GM12875 (cell line): Measurements from ENCODE around the gene INSYN1.

Experiments used
- H3K4me3 ChIP-seq: one replicate; pipeline ENCODE4 v1.5.1; 2011; ENCODE audit warnings: low read depth, low read length, control low read depth
- TF ChIP-seq, protein P1 (sequence below): IDR thresholded peaks from 2 replicates; pipeline ENCODE4 v1.5.1; 2011; ENCODE audit warnings: low read depth, mild to moderate bottlenecking, control low read depth, inconsistent platforms, low read length, moderate library complexity, borderline replicate concordance; ENCODE audit not compliant: insufficient read depth

Gene INSYN1, protein sequence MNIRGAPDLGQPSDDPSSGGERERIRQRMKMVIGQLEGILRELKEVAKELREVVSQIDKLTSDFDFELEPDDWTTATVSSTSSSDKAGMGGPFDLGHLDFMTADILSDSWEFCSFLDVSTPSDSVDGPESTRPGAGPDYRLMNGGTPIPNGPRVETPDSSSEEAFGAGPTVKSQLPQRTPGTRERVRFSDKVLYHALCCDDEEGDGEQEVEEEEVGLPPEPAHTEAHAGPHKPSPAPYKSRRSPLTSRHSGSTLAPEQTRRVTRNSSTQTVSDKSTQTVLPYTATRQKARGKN

DNA sequence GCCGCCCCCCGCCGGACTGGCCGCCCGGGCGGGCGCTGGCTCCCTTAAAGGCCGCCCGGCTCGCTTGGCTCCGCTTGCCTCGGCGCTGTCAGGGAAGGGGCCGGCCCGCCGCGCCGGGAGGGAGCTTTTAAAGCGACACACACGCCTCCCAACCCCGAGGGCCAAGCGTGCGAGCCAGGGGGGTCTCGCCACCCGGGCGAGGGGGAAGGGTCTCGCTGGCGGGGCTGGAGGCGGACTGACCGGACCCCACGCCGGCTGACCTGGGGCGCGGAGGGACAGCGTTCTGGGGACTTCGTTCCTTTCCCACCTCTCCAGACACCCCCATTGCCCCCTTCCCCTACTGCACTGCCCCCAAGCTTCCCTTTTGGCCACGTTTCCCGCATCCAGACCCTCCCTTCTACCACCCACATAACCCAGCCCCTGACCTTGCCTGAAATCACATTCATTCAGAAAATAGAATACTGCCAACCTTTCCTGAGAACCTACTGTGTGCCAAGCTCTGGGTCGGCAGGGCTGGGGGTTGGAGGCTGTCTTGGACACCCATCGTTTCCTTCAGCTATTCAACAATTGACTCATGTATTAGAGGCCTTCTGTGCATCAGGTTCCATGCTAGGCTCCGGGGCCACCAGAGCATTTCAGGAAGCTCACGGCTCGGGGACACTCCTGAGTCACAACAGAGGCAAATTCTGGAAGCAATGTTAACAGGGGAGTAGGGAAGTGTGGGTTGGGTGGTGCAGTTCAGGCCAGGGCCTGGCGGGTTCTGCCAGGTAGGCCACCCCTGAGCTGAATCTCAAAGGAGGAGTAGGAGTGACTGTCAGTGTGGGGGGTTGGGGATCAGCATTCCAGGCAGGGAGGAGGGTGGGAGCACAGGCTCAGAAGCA, at the start of gene INSYN1:
Gene INSYN1 (minus strand): TSS at position 102 of the 881 bp plus-strand sequence. CDS start 2,221 bp downstream, outside the sequence.
- H3K4me3 ChIP-seq = no peak within 1 kb of the TSS
- TF ChIP-seq, protein P1, sequence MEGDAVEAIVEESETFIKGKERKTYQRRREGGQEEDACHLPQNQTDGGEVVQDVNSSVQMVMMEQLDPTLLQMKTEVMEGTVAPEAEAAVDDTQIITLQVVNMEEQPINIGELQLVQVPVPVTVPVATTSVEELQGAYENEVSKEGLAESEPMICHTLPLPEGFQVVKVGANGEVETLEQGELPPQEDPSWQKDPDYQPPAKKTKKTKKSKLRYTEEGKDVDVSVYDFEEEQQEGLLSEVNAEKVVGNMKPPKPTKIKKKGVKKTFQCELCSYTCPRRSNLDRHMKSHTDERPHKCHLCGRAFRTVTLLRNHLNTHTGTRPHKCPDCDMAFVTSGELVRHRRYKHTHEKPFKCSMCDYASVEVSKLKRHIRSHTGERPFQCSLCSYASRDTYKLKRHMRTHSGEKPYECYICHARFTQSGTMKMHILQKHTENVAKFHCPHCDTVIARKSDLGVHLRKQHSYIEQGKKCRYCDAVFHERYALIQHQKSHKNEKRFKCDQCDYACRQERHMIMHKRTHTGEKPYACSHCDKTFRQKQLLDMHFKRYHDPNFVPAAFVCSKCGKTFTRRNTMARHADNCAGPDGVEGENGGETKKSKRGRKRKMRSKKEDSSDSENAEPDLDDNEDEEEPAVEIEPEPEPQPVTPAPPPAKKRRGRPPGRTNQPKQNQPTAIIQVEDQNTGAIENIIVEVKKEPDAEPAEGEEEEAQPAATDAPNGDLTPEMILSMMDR = no peak

DNA sequence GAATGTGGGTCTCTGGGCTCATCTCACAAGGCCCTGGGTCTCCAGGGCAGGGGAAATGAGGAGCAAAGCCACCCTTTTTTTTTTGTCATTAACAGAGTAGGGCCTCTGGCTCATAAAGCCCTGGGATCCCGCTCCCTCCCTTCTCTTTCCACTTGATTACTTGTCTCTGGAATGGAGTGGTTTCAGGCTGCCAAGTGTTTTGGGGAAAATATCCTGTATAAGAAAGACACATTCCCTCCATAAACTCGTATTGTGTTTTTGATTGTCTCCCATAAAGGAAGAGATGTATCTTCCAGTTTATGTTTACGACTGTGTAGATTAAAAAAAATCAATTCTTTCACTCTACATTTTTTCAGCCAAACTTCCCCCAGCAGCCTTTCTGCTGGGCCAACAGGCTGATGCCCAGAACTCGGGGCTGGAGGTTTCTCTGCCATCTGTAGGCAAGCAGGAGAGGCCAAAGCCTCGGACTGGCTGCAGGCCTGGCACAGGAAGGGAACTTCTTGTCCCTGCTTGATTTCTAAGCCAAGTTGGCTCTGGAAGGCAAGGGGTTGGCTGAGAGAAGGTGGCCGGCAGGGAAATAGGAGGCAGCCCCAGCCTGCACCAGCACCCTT, 49.4 kb upstream of the INSYN1 start:
- TF ChIP-seq, protein P1 = no peak
- H3K4me3 ChIP-seq = no peak overlapping the region

DNA sequence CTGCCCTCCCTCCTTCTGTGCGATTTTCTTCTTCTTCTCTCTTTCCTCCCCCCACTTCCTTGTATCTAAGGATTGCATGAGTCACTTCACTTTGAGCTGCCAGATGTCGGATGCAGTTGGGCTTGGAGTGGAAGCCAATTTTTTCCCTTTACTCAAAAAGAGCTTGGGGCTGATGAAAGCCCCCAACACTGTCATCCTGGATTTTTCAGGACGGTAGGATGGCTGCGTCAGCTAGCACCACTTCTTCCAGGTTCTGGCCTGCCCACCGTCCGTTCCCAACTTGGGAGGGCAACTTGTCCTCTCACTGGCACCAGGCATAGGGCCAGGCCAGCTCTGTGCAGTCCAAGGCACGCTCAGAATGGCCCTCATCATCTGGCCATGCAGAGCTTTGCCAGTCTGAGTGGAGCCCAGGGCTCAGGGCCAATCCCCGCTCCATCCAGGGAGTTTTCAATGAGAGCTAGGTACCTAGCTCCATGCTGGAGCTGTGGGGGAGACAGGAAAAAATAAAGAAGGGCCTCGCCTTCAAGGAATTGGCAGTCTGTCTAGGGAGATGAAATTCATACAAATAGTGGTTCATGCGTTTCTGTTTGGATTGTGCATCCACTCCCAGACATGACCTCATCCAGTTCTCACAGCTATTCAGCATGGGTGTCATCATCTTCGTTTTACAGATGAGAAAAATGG, 47.7 kb upstream of the INSYN1 start:
- TF ChIP-seq, protein P1 = no peak
- H3K4me3 ChIP-seq = no peak overlapping the region

DNA sequence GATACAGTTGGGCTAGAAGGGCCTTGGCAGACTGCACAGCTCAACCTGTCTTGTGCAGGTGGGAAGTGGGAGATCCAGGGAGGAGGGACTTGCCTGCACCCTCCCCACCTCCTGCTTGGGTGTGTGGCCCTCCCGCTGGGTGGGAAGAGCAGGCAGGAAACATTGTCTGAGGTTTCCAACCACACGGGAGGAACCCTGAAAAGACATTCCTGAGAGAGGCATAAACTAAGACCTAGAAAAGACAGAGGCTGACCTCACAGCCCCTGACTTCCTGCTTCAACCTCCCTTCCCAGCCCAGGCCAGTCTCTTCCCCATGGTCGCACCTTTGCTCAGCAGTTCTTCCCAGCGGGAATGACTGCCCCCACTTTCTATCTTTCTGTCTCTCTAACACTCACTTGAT, 46.3 kb upstream of the INSYN1 start:
- TF ChIP-seq, protein P1 = no peak
- H3K4me3 ChIP-seq = no peak overlapping the region

- TF ChIP-seq, protein P1 = no peak
Measured at GRCh38 chr15:73797366-73798158, 44.4 kb upstream of the INSYN1 start.

DNA sequence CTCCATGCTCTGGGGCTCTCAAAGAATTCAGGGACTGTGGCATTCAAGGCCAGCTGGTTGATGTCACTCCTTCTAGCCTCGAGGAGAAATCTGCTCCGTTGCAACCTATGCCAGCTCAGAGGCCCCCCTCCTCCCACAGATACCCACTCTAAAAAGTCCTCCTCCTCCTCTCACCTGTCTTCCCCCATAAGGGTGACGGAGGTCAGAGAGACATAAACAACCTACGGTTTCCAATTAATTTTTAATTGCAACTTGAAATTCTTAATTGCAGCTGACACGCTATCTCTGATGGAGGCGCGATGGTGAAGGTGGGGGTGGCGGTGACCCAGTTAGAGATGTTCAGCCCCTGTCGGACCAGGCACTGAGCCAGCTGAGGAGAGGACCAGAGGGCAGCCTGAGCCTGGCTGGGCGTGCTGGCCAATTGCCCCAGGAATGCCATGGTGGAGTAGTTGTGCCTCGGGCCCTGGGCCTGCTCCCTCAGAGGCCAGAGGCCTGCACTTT, 43.2 kb upstream of the INSYN1 start:
- TF ChIP-seq, protein P1 = no peak
- no peak overlapping the region for H3K4me3 ChIP-seq

More at GRCh38 chr15:73797366-73798158, 44.4 kb upstream of the INSYN1 start:
- no peak overlapping the region for H3K4me3 ChIP-seq
